GM13976 (cell line): ENCODE results near the gene CFAP92.

Experiments
- DNase-seq: peaks from one replicate; pipeline ENCODE4 v3.0.0; 2012; ENCODE audit warnings: low spot score
- CTCF ChIP-seq: IDR thresholded peaks from 2 replicates; pipeline ENCODE4 v1.5.1; 2012; ENCODE audit warnings: borderline replicate concordance, mild to moderate bottlenecking; ENCODE audit not compliant: insufficient read depth; ENCODE audit errors: extremely low read depth, missing control alignments, control extremely low read depth
- in situ Hi-C: fragments of 300-500 bp; cut with MboI; formaldehyde crosslinking; loops from one replicate; pipeline ENCODE4 v1.12.0; 2022; ENCODE audit warnings: low sequenced_read_pairs, mixed read lengths, inconsistent platforms; ENCODE audit not compliant: unreplicated experiment

CFAP92 gene

GRCh38 chr3:128991355-128991895 is 2.5 kb downstream of the CFAP92 start:
- no peak for TF ChIP-seq CTCF
- in situ Hi-C loops = no loop called here
- no peak for DNase-seq

- in situ Hi-C loops = no loop called here
- DNase-seq = no peak
- TF ChIP-seq CTCF = no peak
These were observed 5.6 kb downstream of the CFAP92 start for GRCh38 chr3:128988286-128988685.

- TF ChIP-seq CTCF = no peak
- no peak for DNase-seq
- in situ Hi-C loops = no loop called here
These were observed 6.4 kb downstream of the CFAP92 start for GRCh38 chr3:128987302-128988100.

GRCh38 chr3:128984596-128984995 is 9.3 kb downstream of the CFAP92 start:
- in situ Hi-C loops = no loop called here
- no peak for TF ChIP-seq CTCF
- no peak for DNase-seq

- no peak for DNase-seq
- TF ChIP-seq CTCF = no peak
- in situ Hi-C loops = no loop called here
These were observed 10.4 kb downstream of the CFAP92 start for GRCh38 chr3:128983293-128984069.

GRCh38 chr3:128975276-128975675 is 18.6 kb downstream of the CFAP92 start:
- no peak for TF ChIP-seq CTCF

More at GRCh38 chr3:128975276-128975675, 18.6 kb downstream of the CFAP92 start:
- no peak for DNase-seq
- in situ Hi-C loops = loop anchor here (10.0 kb wide), 1 partner anchor 270 kb away; the partner anchor contains the start of gene COPG1
